CD4-positive, alpha-beta T cell (primary cell): Measurements from ENCODE around the gene NEURL2. TPM values are rescaled to one million over a fixed set of nuclear protein-coding genes. Genes with fewer than 3 reads are reported as not detected.
A peak's percentile ranks its signal among the peaks of the same experiment; 100 is the strongest.

ENCODE experiments used
- ATAC-seq: fragments of 200-7000 bp; cut with Tn5 transposase; one replicate; pipeline ENCODE4 v1.10.0; 2022; ENCODE audit warnings: mild to moderate bottlenecking; ENCODE audit not compliant: poor library complexity
- CTCF ChIA-PET: fragments of 350-600 bp; sonication (Branson Sonifier 250); formaldehyde crosslinking; loops from one replicate; lab custom pipeline; 2021; ENCODE audit warnings: antibody characterized with exemption, inconsistent platforms; lab: Charles Lee
- POLR2A ChIA-PET: fragments of 350-600 bp; sonication (Branson Sonifier 250); formaldehyde crosslinking; loops from one replicate; lab custom pipeline; 2021; ENCODE audit warnings: antibody characterized with exemption, inconsistent platforms; lab: Charles Lee
- DNase-seq, 14 experiments: peaks; one replicate each; pipeline ENCODE4 v3.0.0-alpha.2; 2013 to 2020; ENCODE audit warnings: mixed read lengths in 2 of 14
- H3K27ac ChIP-seq, 2 donors: one replicate each; pipeline versions ENCODE4 v1.5.1 to v1.7.0; 2013; ENCODE audit warnings: low read length in 2 of 2, low read depth in 1 of 2, mild to moderate bottlenecking in 1 of 2
- H3K27me3 ChIP-seq, 2 experiments: 1 replicate in 1 of 2; 2 replicates in 1 of 2; pipeline versions ENCODE4 v1.6.1 to v1.7.0; 2013; ENCODE audit warnings: low read length in 2 of 2, control low read depth in 1 of 2, mild to moderate bottlenecking in 1 of 2, moderate library complexity in 1 of 2; ENCODE audit not compliant: insufficient read depth in 2 of 2, control insufficient read depth in 1 of 2
- H3K36me3 ChIP-seq: one replicate; pipeline ENCODE4 v1.6.1; 2013; ENCODE audit warnings: low read length, control low read depth; ENCODE audit not compliant: insufficient read depth
- H3K4me1 ChIP-seq: one replicate; pipeline ENCODE4 v1.6.1; 2013; ENCODE audit warnings: low read length, control low read depth; ENCODE audit not compliant: insufficient read depth
- H3K4me3 ChIP-seq: one replicate; pipeline ENCODE4 v1.5.1; 2013; ENCODE audit warnings: mild to moderate bottlenecking, low read length, moderate library complexity
- H3K9me3 ChIP-seq, 2 experiments: 1 replicate in 1 of 2; 2 replicates in 1 of 2; pipeline versions ENCODE4 v1.6.1 to v1.7.0; 2013; ENCODE audit warnings: low read length in 2 of 2, mild to moderate bottlenecking in 2 of 2, control low read depth in 1 of 2, moderate library complexity in 1 of 2; ENCODE audit not compliant: control insufficient read depth in 1 of 2, insufficient read depth in 1 of 2
- H3K27ac Mint-ChIP-seq: one replicate; pipeline ENCODE4 v1.8.0; 2020; ENCODE audit warnings: mixed read lengths
- H3K27me3 Mint-ChIP-seq: one replicate; pipeline ENCODE4 v1.8.0; 2021; ENCODE audit warnings: mixed read lengths
- H3K36me3 Mint-ChIP-seq: one replicate; pipeline ENCODE4 v1.8.0; 2021; ENCODE audit warnings: low read depth, mixed read lengths
- H3K4me1 Mint-ChIP-seq: one replicate; pipeline ENCODE4 v1.8.0; 2021; ENCODE audit warnings: low read depth, mixed read lengths
- H3K4me3 Mint-ChIP-seq: one replicate; pipeline ENCODE4 v1.8.0; 2020; ENCODE audit warnings: mild to moderate bottlenecking, mixed read lengths
- H3K9me3 Mint-ChIP-seq: one replicate; pipeline ENCODE4 v1.8.0; 2020; ENCODE audit warnings: mixed read lengths
- CTCF ChIP-seq: fragments of 200-600 bp; IDR thresholded peaks from one replicate; pipeline ENCODE4 v1.8.0; 2022; ENCODE audit warnings: antibody characterized with exemption, mild to moderate bottlenecking
- intact Hi-C, 2 experiments: fragments of 100-400 bp; cut with DNase I in 1 of 2; cut with micrococcal nuclease in 1 of 2; formaldehyde crosslinking; loops; one replicate each; pipeline versions ENCODE4 v1.15.1 to v1.9.0; 2023 to 2025; cut with DNase I, micrococcal nuclease
- total RNA-seq, 174 experiments: library from RNA in 2 of 174; stranded (reverse) in 2 of 174; gene quantifications; one replicate each; pipeline ENCODE4 v1.2.3 and lab custom pipeline; 2021 to 2026

The NEURL2 gene
- total RNA-seq, 2 experiments from 2014 or later = 1.5 to 2.5 TPM

DNA sequence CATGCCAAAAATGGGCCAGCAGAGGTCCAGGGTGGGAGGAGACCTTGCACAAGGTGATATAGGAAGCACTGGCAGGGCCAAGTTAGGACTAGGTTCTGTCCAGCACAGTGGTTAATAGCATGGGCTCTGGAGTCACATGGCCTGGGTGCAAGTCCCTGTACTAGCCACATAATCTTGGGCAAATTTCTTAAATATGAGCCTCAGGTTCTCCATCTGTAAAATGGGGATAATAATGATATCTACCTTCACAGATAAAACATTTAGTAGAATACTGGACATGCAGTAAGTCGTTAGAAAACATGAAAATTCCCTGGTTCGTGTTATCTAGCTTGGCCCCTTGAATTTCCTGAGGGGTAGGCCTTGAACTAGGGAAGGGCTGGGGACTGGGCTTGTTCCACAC lies 6.3 kb upstream of the NEURL2 start:
- DNase-seq (no peak), ATAC-seq (no peak)
- no peaks in the 10 kb centered on the region for H3K27me3 Mint-ChIP-seq
- ChIA-PET POLR2A (no interaction called here), CTCF (no interaction called here)
- H3K27me3 ChIP-seq = no peaks in the 10 kb centered on the region
- H3K27ac ChIP-seq = no peak overlapping the region
- H3K27ac Mint-ChIP-seq = no peak overlapping the region
- no peak overlapping the region for H3K4me3 ChIP-seq
- no peak for TF ChIP-seq CTCF
- no peaks in the 10 kb centered on the region for H3K9me3 Mint-ChIP-seq
- intact Hi-C loops = no loop called here
- H3K4me1 Mint-ChIP-seq = peaks cover 15% of the 10 kb centered on the region
- H3K36me3 ChIP-seq = peaks cover 54% of the 10 kb centered on the region
- H3K4me3 Mint-ChIP-seq = no peak overlapping the region
- H3K4me1 ChIP-seq = peaks cover 28% of the 10 kb centered on the region
- H3K9me3 ChIP-seq = no peaks in the 10 kb centered on the region
- H3K36me3 Mint-ChIP-seq = peaks cover 38% of the 10 kb centered on the region

DNA sequence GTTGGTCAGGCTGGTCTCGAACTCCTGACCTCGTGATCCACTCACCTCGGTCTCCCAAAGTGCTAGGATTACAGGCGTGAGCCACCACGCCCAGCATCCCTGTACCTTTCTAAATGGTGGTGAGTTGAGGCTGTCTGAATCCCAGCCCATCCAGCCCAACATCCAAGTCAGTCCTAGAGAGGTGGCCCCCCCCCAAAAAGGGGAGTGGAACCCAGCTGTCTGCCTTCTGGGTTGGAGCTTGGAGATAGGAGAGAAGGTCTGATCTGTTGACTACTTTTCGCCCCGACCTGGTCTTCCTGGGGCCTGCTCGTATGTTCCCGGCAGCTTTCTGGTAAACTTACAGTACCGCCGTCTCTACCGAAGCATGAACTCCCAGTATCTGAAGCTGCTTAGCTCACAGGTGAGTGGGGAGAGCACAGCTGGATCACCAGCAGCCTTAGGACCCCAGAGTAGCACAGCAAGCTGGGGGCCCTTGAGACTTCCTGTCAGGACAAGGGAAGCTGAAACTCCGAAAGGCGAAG lies 5.7 kb upstream of the NEURL2 start:
- no peak for TF ChIP-seq CTCF
- CTCF ChIA-PET = no interaction called here
- H3K27ac ChIP-seq = no peak overlapping the region
- ATAC-seq = no peak
- no peak overlapping the region for H3K4me3 ChIP-seq
- no peaks in the 10 kb centered on the region for H3K9me3 Mint-ChIP-seq
- no peak for DNase-seq
- H3K4me1 ChIP-seq = peaks cover 34% of the 10 kb centered on the region
- no peak overlapping the region for H3K27ac Mint-ChIP-seq
- peaks cover 38% of the 10 kb centered on the region for H3K36me3 Mint-ChIP-seq
- H3K4me1 Mint-ChIP-seq = peaks cover 21% of the 10 kb centered on the region
- H3K27me3 Mint-ChIP-seq = no peaks in the 10 kb centered on the region
- no peaks in the 10 kb centered on the region for H3K9me3 ChIP-seq
- peaks cover 54% of the 10 kb centered on the region for H3K36me3 ChIP-seq
- H3K4me3 Mint-ChIP-seq = no peak overlapping the region
- intact Hi-C loops = no loop called here
- H3K27me3 ChIP-seq = no peaks in the 10 kb centered on the region
- POLR2A ChIA-PET = no interaction called here

- no peak for TF ChIP-seq CTCF
- H3K36me3 ChIP-seq = peaks cover 54% of the 10 kb centered on the region
- intact Hi-C loops = loop anchor here (5.0 kb wide), 2 partner anchors 37 to 82 kb away; partner anchors contain the start of genes ACOT8 (in 1 of the 2), UBE2C (in 1 of the 2) and ZSWIM3 (in 1 of the 2)
- no peak overlapping the region for H3K27ac Mint-ChIP-seq
- H3K27me3 Mint-ChIP-seq = no peaks in the 10 kb centered on the region
- H3K4me3 Mint-ChIP-seq = no peak overlapping the region
- H3K4me1 ChIP-seq = peaks cover 51% of the 10 kb centered on the region
- POLR2A ChIA-PET = interaction anchor here (8.2 kb wide), 1 partner anchor 40 kb away, joined by 105 read pairs; the partner anchor contains the start of gene PCIF1
- CTCF ChIA-PET = no interaction called here
- no peaks in the 10 kb centered on the region for H3K9me3 ChIP-seq
- H3K27ac ChIP-seq = no peak overlapping the region
- peaks cover 50% of the 10 kb centered on the region for H3K36me3 Mint-ChIP-seq
- H3K27me3 ChIP-seq = no peaks in the 10 kb centered on the region
- ATAC-seq (no peak), DNase-seq (peak in 1 of 14 experiments; percentile 36)
- no peak overlapping the region for H3K4me3 ChIP-seq
- H3K4me1 Mint-ChIP-seq = peaks cover 35% of the 10 kb centered on the region
- no peaks in the 10 kb centered on the region for H3K9me3 Mint-ChIP-seq
Observed at GRCh38 chr20:45894797-45895196, 3.8 kb upstream of the NEURL2 start.
